HG03039 (cell line): Measurements from ENCODE around the gene PTDSS2.
"Not testable (repeated sequence)": the region's sequence is repeated elsewhere in the genome, so short reads cannot be mapped to it uniquely, and the experiment has no call there.

Experiments used
- ATAC-seq: cut with Tn5 transposase; IDR thresholded peaks from one replicate; pipeline ENCODE4 v1.9.1; 2021; ENCODE audit warnings: mild to moderate bottlenecking, moderate library complexity; ENCODE audit not compliant: unreplicated experiment

The PTDSS2 gene

DNA sequence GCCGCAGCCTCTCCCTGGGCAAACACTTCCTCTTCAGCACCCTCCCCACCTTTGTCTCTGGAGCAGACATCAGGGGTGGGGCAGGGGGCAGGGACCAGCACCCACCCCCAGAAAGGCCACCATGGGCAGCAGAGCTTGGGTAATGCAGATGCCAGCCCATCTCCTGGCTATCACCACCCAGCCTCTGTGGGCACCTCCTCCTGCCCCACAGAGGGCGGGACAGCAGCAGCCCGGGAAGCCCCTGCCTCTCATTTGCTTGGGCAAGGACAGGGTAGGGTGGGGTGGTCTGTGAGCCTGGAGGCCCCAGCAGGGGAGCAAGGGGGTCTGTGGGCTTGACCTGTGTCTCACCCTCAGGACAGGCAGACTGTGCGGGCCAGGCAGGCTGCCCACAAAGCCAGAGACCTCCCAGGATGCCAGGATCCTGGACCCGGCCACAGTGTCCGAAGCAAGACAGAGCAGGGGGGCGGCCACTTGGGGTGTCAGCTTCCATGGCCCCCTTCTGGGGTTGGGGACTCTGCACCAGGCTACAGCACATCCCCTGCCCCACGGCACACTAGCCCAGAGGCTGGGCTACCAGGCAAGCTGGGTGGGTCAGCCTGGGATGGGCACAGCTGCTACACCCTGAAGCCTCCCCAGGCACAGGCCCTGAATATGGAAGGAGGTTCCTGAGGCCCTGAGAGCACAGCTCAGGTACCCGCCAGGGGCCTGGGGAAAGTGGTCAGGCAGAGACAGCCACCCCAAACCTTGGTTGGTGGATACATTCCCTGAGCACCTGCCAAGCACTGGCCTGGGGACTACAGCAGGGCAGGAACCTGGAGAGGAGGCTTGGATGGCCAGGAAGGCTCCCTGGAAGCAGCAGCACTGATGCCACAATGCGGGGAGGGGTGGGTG is 52.5 kb downstream of the PTDSS2 start:
- no peak for ATAC-seq

GRCh38 chr11:503179-503981 is 53.3 kb downstream of the PTDSS2 start:
- ATAC-seq = no peak

DNA sequence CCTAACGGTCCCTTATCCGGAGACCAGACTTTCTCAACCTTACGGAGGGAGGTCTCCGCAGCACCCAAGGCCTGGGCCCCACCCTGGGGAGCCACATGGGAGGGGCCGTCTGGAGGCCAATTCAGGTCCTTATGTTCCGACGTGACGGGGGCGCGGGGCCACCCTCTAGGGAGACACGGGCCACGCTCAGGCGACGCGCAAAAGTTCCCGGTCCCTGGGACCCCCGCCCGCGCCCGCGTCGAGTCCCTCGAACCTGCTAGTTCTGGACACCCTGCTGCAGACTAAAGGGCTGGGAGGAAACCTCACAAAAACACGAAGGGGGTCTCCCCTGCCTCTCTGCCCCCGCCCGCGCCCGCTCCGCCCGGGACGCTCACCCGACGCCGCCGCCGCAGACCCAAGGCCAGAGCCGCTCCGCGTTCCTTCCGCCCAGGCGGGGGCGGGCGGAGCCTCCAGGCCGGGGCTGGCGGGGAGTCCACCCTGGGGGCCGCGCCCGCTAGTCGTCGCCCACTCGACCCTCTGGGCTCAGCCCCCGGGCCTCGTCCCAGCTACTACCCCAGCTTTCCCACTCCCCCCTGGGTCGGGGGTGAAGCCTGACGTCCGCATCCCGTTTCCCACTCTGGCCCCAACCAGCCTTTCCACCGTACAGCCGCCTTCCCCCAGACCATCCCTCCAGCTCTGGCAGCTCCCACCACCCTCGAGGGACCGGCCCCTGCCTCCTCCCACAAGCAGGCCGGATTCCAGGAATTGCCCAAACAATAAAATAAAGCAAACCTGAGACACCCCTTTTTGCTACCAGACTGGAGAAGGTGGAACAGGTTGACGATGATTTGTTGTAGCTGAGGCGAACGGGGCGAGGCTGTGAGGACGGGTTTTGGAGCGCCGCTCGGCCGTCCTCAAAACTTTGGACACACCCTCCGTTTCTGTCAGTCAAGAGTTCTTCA is 54.2 kb downstream of the PTDSS2 start:
- ATAC-seq = no peak

DNA sequence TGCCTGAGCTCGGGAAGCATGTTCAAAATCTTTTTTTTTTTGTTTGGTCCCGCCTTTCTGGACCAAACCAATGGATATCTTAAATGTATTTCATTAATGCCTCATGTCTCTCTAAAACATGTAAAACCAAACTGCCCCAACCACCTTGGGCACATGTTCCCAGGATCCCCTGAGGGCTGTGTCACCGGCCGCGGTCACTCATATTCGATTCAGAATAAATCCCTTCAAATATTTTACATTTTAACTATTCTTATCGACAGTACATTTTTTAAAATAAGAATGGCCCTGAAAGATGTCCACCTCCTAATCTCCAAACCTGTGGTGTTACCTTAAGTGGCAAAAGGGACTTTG is 54.9 kb downstream of the PTDSS2 start:
- no peak for ATAC-seq

DNA sequence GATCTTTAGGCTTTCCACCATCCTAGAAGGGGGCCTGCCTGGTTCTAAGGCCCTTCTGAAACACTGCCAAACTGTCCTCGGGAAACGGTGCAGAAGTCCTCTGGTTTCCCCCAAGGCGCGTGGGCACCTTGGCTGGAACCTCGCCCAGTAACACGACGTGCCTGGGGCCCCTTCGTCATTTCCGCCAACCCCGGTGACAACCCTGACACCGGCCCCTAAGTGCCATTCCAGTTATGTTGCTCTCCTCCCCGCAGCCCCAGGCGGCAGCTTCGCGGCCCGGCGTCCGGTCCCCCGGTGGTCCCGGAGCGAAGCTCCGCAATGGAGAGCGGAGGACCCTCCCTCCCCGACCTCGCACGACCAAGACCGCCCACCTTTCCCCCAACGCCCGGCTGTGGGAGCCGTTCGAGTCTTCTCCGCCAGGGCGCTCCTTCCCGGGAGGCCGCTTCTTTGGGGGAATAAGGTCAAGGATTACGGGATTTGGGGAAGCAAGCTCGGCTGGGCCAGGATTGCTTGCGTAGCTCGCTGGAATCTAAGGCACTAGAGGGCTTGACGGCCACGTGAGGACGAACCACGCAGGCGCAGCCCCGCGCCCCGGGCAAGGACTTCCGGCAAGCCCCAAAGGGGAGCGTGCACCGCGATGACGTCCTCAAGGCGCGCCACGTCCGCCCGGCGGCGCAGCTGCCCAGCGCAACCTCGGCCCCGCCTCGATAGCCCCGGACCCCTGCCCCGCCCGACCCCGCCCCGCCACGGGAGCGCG is 56.3 kb downstream of the PTDSS2 start:
- ATAC-seq = peak; percentile 56

DNA sequence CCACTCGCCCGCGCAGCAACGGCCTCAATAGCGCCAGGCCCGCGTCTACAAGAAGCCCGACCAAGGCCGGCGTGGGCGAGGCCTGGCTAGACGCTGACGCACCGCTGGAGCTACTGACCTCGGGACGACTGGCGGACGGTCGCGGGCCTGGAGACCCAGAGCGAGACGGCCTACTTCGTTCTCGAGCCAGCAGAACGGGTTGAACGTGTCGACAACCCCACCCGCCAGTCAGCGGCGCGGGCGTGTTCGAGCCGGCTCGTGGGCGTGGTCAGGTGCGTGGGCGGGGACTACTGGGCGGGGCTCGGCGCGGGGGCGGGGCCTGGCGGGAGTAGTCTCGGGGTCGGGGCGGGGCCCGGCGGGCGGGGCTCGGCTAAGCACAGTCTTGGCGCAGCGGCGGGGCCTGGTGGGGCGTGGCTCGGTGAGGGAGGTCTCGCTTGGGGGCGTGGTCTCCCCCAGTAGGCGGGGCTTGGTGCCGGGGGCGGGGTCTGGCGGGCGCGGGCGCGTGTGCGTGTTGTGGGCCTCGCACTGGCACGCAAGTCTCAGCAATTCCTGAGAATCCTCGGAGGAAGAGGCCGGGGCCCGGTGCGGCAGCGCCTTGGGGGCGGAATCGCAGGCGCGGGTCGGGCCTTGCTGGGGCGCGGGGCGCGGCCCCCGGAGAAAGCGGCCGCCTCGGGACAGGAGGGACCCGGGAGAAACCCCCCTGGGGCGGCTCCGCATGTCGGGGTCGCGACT is 57.1 kb downstream of the PTDSS2 start, which contains the start of gene RNH1:
Gene RNH1, minus strand, starts transcription at position 248 of the 732 bp plus-strand sequence. CDS start 5,080 bp downstream, outside the sequence.
- ATAC-seq = peak; percentile 49

DNA sequence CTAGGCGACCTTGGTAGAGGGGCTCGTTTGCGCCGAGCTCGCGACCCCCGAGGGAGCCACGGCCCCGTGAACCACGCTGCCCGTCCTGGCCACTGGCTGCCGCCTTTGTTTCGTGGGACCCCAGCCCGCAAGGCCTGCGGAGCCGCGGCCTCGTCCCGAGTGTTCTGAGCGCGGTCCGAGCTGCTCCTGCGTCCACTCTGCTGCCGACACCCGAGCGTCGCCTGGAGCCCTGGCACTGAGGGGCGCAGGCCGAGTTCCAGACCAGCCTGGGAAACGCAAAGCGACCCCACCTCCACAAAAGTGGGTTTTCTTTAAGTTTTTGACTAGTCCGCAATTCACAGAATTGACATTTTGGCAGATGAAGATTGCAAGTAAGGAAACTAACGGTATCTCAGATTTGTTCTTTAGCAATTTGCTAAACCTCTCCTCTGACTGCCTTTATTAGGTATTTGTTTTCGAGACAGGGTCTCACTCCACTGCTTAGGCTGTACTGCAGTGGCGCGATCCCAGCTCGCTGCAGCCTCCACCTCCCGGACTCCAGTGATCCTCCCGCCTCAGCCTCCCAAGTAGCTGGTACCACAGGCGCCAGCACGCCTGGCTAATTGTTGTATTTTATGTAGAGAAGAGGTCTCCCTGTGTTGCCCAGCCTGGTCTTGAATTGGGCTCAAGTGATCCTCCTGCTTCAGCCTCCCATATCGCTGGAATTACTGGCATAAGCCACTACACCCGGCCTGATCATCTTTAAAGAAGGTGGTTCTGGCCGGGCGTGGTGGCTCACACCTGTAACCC is 57.8 kb downstream of the PTDSS2 start:
- no peak for ATAC-seq

DNA sequence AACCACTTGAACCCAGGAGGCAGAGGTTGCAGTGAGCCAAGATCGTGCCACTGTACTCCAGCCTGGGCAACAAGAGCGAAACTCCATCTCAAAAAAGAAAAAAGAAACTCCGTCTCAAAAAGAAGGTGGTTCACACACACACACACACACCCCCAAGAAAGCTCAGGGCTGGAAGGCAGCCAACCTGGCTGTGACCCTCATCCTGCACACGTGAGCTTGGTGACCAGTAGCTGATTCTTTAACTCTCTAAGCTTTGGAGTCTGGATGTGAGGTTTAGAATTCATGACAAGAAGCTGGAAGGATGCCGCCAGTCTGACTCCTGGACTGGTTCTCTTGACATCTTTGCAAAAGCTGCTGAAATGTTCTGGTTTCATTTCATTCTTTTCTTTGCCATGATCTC is 58.9 kb downstream of the PTDSS2 start:
- ATAC-seq = no peak

DNA sequence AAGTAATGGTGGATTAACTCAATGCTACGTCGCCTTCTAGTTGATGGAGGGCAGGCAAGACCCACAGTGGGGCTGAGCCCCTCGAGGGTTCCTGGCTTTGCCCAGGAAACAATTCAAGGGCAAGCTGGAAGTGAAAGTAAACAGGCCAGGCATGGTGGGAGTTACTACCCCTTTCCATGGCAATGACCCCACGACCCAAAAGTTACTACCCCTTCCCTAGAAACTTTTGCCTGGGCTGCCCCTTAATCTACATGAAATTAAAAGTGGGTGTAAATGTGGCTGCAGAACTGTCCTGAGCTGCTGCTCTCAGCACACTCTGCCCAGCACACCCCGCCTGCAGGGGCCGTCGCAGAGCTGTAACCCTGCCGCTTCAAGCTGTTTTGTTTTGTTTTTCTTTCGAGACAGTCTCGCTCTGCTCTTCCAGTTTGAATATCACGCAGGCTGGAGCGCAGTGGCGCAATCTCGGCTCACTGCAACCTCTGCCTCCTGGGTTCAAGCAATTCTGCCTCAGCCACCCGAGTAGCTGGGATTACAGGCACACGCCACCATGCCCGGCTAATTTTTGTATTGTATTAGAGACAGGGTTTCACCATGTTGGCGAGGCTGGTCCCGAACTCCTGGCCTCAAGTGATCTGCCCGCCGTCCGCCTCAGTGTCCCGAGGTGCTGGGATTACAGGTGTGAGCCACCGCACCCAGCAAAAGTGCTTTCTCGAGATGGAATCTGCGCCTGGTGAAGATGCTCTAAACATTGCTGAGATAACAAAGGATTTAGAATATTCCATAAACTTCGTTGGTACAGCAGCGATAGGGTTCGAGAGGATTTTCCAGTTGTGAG is 62.9 kb downstream of the PTDSS2 start:
- ATAC-seq = no peak

GRCh38 chr11:514606-515005 is 64.5 kb downstream of the PTDSS2 start:
- ATAC-seq = no peak

DNA sequence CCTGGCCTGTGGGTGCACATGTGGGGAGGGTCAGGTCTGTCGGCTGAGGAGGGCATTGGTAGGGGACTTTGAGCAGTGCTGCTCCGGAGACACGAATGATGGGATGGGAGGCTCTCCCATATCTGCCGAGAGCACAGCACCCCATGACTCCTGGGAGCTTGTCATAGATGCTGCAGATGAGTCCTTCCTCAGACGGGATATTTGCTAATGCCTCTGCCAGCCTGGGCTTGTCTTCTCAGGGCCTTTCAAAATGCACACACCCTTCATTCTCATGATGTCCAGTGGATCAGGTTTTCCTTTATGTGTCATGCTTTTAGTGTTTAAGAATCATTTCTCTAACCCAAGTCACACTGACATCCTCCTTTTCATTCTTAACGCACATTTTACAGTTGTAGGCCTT is 65.1 kb downstream of the PTDSS2 start:
- ATAC-seq = no peak

DNA sequence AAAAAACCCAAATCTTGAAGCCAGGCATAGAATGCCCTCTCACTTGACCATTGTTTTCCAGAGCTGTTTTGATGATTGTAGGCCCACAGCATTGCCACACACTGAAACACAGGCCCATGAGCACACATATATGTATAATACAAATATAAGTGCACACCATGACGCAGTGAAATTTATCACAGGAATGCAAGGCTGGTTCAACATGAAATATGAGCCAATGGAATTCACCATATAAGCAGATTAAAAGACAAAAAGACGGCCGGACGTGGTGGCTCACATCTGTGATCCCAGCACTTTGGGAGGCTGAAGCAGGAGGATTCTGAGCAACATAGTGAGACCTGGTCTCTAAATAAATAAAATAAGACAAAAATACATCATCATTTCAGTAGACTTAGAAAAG is 66.3 kb downstream of the PTDSS2 start:
- no peak for ATAC-seq

DNA sequence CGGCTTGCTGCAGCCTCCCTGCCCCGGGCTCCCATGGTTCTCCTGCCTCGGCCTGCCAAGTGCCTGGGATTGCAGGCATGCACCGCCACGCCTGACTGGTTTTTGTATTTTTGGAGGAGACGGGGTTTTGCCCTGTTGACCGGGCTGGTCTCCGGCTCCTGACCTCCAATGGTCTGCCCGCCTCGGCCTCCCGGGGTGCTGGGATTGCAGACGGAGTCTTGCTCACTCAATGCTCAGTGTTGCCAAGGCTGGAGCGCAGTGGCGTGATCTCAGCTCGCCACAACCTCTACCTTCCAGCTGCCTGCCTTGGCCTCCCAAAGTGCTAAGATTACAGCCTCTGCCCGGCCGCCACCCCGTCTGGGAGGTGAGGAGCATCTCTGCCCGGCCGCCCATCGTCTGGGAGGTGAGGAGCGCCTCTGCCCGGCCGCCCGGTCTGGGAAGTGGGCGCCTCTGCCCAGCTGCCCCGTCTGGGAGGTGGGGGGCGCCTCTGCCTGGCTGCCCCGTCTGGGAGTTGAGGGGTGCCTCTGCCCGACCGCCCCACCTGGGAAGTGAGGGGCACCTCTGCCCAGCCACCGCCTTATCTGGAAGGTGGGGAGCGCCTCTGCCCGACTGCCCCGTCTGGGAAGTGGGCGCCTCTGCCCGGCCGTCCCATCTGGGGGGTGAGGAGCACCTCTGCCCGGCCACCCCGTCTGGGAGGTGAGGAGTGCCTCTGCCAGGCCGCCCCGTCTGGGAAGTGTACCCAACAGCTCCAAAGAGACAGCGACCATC is 67.0 kb downstream of the PTDSS2 start:
- ATAC-seq = not testable (repeated sequence)

DNA sequence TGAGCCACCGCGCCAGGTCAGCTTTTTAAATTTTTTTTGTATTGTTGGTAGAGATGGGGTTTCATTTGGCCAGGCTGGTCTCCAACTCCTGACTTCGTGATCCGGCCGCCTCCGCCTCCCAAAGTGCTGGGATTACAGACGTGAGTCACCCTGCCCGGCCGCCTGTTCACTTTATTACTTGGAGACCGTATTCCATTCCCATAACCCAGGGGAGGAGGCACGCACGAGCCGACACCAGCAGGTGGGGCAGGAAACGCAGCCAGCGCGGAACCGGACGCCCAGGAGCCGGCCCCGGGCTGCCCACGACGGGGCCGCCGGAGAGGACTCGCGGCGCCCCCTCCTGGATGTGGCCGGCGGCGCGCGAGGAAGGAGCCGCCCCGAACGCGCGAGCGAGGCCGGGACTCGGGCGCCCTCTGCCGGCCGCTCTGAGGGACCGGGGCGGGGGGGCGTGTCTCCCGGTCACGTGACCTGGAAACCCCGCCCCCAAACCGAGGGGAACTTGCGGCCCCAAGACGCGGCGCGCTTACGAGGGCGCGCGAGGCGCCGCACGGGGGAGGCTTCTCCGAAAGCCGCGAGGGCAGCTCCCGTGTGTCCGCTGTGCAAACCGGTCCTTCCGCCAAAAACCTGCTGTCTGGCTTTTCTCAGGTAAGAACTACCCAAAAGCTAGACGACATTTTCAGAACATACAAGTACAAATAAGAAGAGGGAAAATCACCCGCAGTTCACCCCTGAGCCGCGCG is 68.6 kb downstream of the PTDSS2 start:
- ATAC-seq = peak; percentile 61

GRCh38 chr11:520428-521176 is 70.5 kb downstream of the PTDSS2 start:
- no peak for ATAC-seq
